Endothelial cell (in vitro differentiated cells): ENCODE data around the gene NCCRP1. TPM values are rescaled to one million over a fixed set of nuclear protein-coding genes. Genes with fewer than 3 reads are reported as not detected.
"Not testable (repeated sequence)": the region's sequence is repeated elsewhere in the genome, so short reads cannot be mapped to it uniquely, and the experiment has no call there.

Experiments used
- DNase-seq: peaks from one replicate; pipeline ENCODE4 v3.0.0; 2021; ENCODE audit warnings: low spot score
- H3K27ac Mint-ChIP-seq: one replicate; pipeline ENCODE4 v1.8.0; 2021; ENCODE audit warnings: mixed read lengths, inconsistent platforms; ENCODE audit not compliant: unreplicated experiment
- H3K27me3 Mint-ChIP-seq: one replicate; pipeline ENCODE4 v1.8.0; 2021; ENCODE audit warnings: mild to moderate bottlenecking, moderate library complexity, mixed read lengths, inconsistent platforms; ENCODE audit not compliant: unreplicated experiment
- H3K36me3 Mint-ChIP-seq: one replicate; pipeline ENCODE4 v1.8.0; 2021; ENCODE audit warnings: mild to moderate bottlenecking, low read depth, mixed read lengths, inconsistent platforms; ENCODE audit not compliant: unreplicated experiment
- H3K4me1 Mint-ChIP-seq: one replicate; pipeline ENCODE4 v1.8.0; 2021; ENCODE audit warnings: mild to moderate bottlenecking, mixed read lengths, inconsistent platforms; ENCODE audit not compliant: unreplicated experiment
- H3K4me3 Mint-ChIP-seq: one replicate; pipeline ENCODE4 v1.8.0; 2021; ENCODE audit warnings: mild to moderate bottlenecking, mixed read lengths, inconsistent platforms; ENCODE audit not compliant: unreplicated experiment
- H3K9me3 Mint-ChIP-seq: one replicate; pipeline ENCODE4 v1.8.0; 2021; ENCODE audit warnings: mixed read lengths, inconsistent platforms; ENCODE audit not compliant: unreplicated experiment
- CTCF ChIP-seq: fragments of 200-600 bp; sonication (generic); IDR thresholded peaks from one replicate; pipeline ENCODE4 v1.5.0; 2021; ENCODE audit warnings: antibody characterized with exemption; ENCODE audit not compliant: unreplicated experiment
- total RNA-seq: library from RNA; stranded (reverse); fragmentation: NEBNext Ultra II Directional; extraction: Animal tissue kit (Norgen Biotek cat#: 25700); gene quantifications from one replicate; pipeline ENCODE4 v1.2.1, GENCODE V29; 2021; ENCODE audit not compliant: unreplicated experiment

NCCRP1 gene
- total RNA-seq, 1 donor from 2014 or later: not detected

DNA sequence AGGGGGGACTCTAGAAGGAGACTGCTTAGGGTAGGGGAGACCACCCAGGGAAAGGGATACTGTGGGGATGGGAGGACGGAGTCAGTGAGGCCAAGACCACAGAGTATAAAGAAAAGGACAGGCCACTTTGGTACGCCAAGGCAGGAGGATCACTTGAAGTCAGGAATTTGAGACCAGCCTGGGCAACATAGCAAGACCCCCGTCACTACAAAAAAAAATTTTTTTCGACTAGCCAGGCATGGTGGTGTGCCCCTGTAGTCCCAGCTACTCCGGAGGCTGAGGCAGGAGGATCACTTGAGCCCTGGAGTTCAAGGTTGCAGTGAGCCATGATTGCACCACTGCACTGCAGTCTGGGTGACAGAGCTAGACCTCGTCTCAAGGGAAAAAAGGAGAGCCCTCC, 41.4 kb downstream of the NCCRP1 start:
- no peaks in the 10 kb centered on the region for H3K9me3 Mint-ChIP-seq
- no peak for DNase-seq
- H3K4me3 Mint-ChIP-seq: no peak overlapping the region
- no peak for TF ChIP-seq CTCF
- no peaks in the 10 kb centered on the region for H3K4me1 Mint-ChIP-seq
- H3K27me3 Mint-ChIP-seq: peaks cover 3% of the 10 kb centered on the region
- no peak overlapping the region for H3K27ac Mint-ChIP-seq
- no peaks in the 10 kb centered on the region for H3K36me3 Mint-ChIP-seq

- no peaks in the 10 kb centered on the region for H3K9me3 Mint-ChIP-seq
- H3K36me3 Mint-ChIP-seq: no peaks in the 10 kb centered on the region
- H3K4me3 Mint-ChIP-seq: no peak overlapping the region
- no peak for TF ChIP-seq CTCF
- peaks cover 3% of the 10 kb centered on the region for H3K27me3 Mint-ChIP-seq
- H3K27ac Mint-ChIP-seq: no peak overlapping the region
- no peak for DNase-seq
- H3K4me1 Mint-ChIP-seq: no peaks in the 10 kb centered on the region
Measured at GRCh38 chr19:39238944-39239343, 42.2 kb downstream of the NCCRP1 start.

GRCh38 chr19:39240421-39240820, 43.7 kb downstream of the NCCRP1 start:
- H3K36me3 Mint-ChIP-seq: no peaks in the 10 kb centered on the region
- H3K4me3 Mint-ChIP-seq: no peak overlapping the region
- H3K4me1 Mint-ChIP-seq: no peaks in the 10 kb centered on the region
- no peaks in the 10 kb centered on the region for H3K9me3 Mint-ChIP-seq
- H3K27ac Mint-ChIP-seq: no peak overlapping the region
- peaks cover 3% of the 10 kb centered on the region for H3K27me3 Mint-ChIP-seq
- TF ChIP-seq CTCF: no peak
- no peak for DNase-seq

GRCh38 chr19:39243741-39244140, 47.0 kb downstream of the NCCRP1 start:
- H3K27ac Mint-ChIP-seq, DNase-seq, H3K27me3 Mint-ChIP-seq, H3K4me3 Mint-ChIP-seq, H3K4me1 Mint-ChIP-seq, H3K9me3 Mint-ChIP-seq, H3K36me3 Mint-ChIP-seq: not testable (repeated sequence)

DNA sequence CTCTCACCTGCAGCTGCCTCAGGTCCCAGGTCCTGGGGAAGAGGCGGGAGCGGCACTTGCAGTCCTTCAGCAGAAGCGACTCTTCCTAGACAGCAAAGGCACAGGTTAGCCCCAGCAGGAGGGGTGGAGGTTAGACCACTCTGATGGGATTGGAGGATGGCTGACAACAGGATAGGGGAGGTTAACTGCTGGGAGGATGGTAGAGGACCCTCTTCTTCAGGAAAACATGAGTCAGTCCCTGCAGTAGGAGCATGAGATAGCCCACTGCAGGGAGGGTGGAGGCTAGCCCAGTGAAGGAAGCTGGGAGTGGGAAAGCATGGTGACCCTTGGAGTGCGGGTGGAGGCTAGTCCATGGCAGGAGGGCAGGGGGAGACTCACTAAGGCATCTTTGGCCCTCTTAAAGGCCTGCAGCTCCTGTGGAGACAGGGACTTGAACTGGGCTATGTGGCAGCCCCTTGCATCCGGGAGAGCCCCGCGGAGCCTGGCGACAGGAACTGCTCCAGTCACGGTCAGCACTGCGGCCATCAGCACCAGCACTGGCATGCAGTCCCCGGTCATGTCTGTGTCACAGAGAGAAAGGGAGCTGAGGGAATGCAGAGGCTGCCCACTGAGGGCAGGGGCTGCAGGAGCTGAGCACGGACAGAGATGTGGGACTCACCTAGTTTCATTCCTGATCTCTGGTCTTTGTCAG, 47.8 kb downstream of the NCCRP1 start, which contains the start of gene IFNL3:
IFNL3 (minus strand) TSS at position 597 of the 691 bp plus-strand sequence; CDS start at position 558, 39 bp downstream.
- not testable (repeated sequence) for H3K27me3 Mint-ChIP-seq, H3K27ac Mint-ChIP-seq, H3K4me1 Mint-ChIP-seq, H3K4me3 Mint-ChIP-seq, H3K9me3 Mint-ChIP-seq, DNase-seq, H3K36me3 Mint-ChIP-seq

DNA sequence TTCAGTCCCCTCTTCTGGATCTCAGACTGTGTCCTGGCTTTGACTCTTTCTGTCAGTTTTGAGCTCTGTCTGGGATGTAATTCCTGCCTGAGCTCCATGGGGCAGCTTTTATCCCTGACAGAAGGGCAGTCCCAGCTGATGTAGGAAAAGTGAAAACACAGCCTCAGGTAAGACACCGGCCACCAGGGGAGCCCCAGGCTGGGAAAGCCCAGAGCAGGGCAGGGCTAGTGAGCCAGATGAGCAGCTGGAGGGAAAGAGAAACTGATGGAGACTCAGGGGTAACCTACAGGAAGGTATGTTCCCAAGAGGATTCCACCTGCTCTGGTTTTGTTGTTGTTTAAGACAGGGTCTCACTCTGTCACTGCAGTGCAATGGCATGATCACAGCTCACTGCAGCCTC, 48.4 kb downstream of the NCCRP1 start:
- not testable (repeated sequence) for H3K4me1 Mint-ChIP-seq, DNase-seq, H3K36me3 Mint-ChIP-seq, H3K27ac Mint-ChIP-seq, H3K9me3 Mint-ChIP-seq, H3K27me3 Mint-ChIP-seq, H3K4me3 Mint-ChIP-seq
